ENCODE data around the gene CYTH2. TPM values are rescaled to one million over a fixed set of nuclear protein-coding genes. Genes with fewer than 3 reads are reported as not detected.

The CYTH2 gene
- total RNA-seq, 1 experiment from 2014 or later: 103 TPM

GRCh38 chr19:48520134-48520533 lies 51.0 kb downstream of the CYTH2 start:
- Histone ChIP-seq H3K79me2 (ENCODE audit: insufficient read depth, low read length) (no peaks in the 10 kb centered on the region), H3K9ac (ENCODE audit: extremely low read depth, insufficient read length, low read length) (no peak overlapping the region), H2BK20ac (ENCODE audit: low read depth, low read length, poor library complexity, severe bottlenecking) (no peak overlapping the region), H2BK15ac (ENCODE audit: low read depth, low read length) (no peak overlapping the region), H2BK5ac (ENCODE audit: insufficient read length, low read length) (no peak overlapping the region), H3K4me2 (ENCODE audit: insufficient read depth, insufficient read length, low read length) (no peak overlapping the region), H2AK5ac (ENCODE audit: insufficient read length, low read length) (no peak overlapping the region), H3K27me3 (ENCODE audit: insufficient read depth, low read length) (no peaks in the 10 kb centered on the region), H4K8ac (replicated peaks; ENCODE audit: insufficient read length, low read depth, low read length) (no peak overlapping the region), H3K27ac (ENCODE audit: insufficient read length, low read depth, low read length) (no peak overlapping the region), H2BK12ac (ENCODE audit: insufficient read length, low read depth, low read length) (no peak overlapping the region), H2BK120ac (ENCODE audit: low read depth, low read length, poor library complexity, severe bottlenecking) (no peak overlapping the region), H2AFZ (ENCODE audit: low read length) (no peak overlapping the region), H4K20me1 (ENCODE audit: control insufficient read depth, insufficient read depth, insufficient read length) (no peaks in the 10 kb centered on the region), H4K91ac (ENCODE audit: insufficient read length, low read depth, low read length) (no peak overlapping the region), H3K18ac (ENCODE audit: insufficient read length, low read depth, low read length) (no peak overlapping the region), H3K4ac (ENCODE audit: low read depth, low read length) (no peak overlapping the region), H3K56ac (ENCODE audit: insufficient read length, low read depth, low read length) (no peak overlapping the region), H3T11ph (ENCODE audit: low read length) (no peak overlapping the region), H3K23ac (ENCODE audit: insufficient read length, low read depth, low read length) (no peak overlapping the region), H3K14ac (ENCODE audit: insufficient read depth, low read length) (no peak overlapping the region), H4K5ac (ENCODE audit: insufficient read length, low read depth, low read length) (no peak overlapping the region), H3K23me2 (ENCODE audit: insufficient read length, low read depth, low read length, poor library complexity, severe bottlenecking) (no peaks in the 10 kb centered on the region), H3K4me1 (ENCODE audit: insufficient read depth, low read length) (no peaks in the 10 kb centered on the region; the same call in 1 of the 2 replicates), H3K79me1 (ENCODE audit: insufficient read depth, low read depth, low read length, poor library complexity, severe bottlenecking) (no peaks in the 10 kb centered on the region), H3K9me3 (ENCODE audit: control insufficient read depth, low read depth, low read length) (no peaks in the 10 kb centered on the region)
- peaks cover 8 to 22% of the 10 kb centered on the region in 2 experiments for H3K4me1 Mint-ChIP-seq
- peaks cover 5 to 10% of the 10 kb centered on the region in 2 experiments for H3K9me3 Mint-ChIP-seq
- no peak overlapping the region for H3K4me3 Mint-ChIP-seq
- TF ChIP-seq CTCF (conservative IDR thresholded peaks at IDR 0.05): no peak
- peaks cover 0 to 5% (median 1%) of the 10 kb centered on the region in 3 experiments; a peak in 1 of 7 replicates for H3K36me3 Mint-ChIP-seq (ENCODE audit: insufficient read depth in 1 of 3, low read depth in 3 of 3)
- peaks cover 4% of the 10 kb centered on the region for H3K27me3 Mint-ChIP-seq (ENCODE audit: low read depth)
- peak overlapping the region in 1 of 3 experiments; percentile 70; a peak in 2 of 7 replicates for H3K27ac Mint-ChIP-seq
- no CpG with 5 or more reads among the region's 4 CpGs for WGBS (ENCODE audit: extremely low coverage, insufficient read length, low lambda C conversion rate)
- DNase-seq: no peak
